Mesenchymal stem cell (in vitro differentiated cells and primary cell): Measurements from ENCODE around the gene G6PC3.

Experiments used
- DNase-seq: peaks from one replicate; pipeline ENCODE4 v3.0.0-alpha.2; 2013
- H2AFZ ChIP-seq: one replicate; pipeline ENCODE4 v1.6.1; 2013; ENCODE audit warnings: low read depth, mild to moderate bottlenecking, control low read depth, inconsistent platforms, low read length, moderate library complexity
- H2AK5ac ChIP-seq: 2 replicates; pipeline ENCODE4 v1.6.1; 2013; ENCODE audit warnings: low read length, moderate library complexity, mild to moderate bottlenecking, inconsistent platforms; ENCODE audit not compliant: severe bottlenecking
- H2BK120ac ChIP-seq: one replicate; pipeline ENCODE4 v1.6.1; 2013; ENCODE audit warnings: low read depth, mild to moderate bottlenecking, inconsistent platforms, low read length, moderate library complexity
- H2BK12ac ChIP-seq, 2 experiments: one replicate each; pipeline ENCODE4 v1.6.1; 2013; ENCODE audit warnings: inconsistent platforms in 2 of 2, low read length in 2 of 2, mild to moderate bottlenecking in 2 of 2, moderate library complexity in 2 of 2, control low read depth in 1 of 2
- H2BK15ac ChIP-seq: one replicate; pipeline ENCODE4 v1.6.1; 2013; ENCODE audit warnings: mild to moderate bottlenecking, low read depth, inconsistent platforms; ENCODE audit not compliant: poor library complexity, severe bottlenecking
- H2BK5ac ChIP-seq: 2 replicates; pipeline ENCODE4 v1.6.1; 2013; ENCODE audit warnings: low read depth, mild to moderate bottlenecking, low read length, control low read depth, inconsistent platforms; ENCODE audit not compliant: poor library complexity, severe bottlenecking
- H3K14ac ChIP-seq, 2 experiments: one replicate each; pipeline ENCODE4 v1.6.1; 2013; ENCODE audit warnings: inconsistent platforms in 2 of 2, low read length in 2 of 2, control low read depth in 1 of 2, mild to moderate bottlenecking in 1 of 2, moderate library complexity in 1 of 2
- H3K18ac ChIP-seq, 2 experiments: one replicate each; pipeline ENCODE4 v1.6.1; 2013; ENCODE audit warnings: inconsistent platforms in 2 of 2, low read length in 2 of 2, control low read depth in 1 of 2, low read depth in 1 of 2, mild to moderate bottlenecking in 1 of 2
- H3K23ac ChIP-seq, 2 experiments: one replicate each; pipeline ENCODE4 v1.6.1; 2013; ENCODE audit warnings: inconsistent platforms in 2 of 2, low read length in 2 of 2, mild to moderate bottlenecking in 2 of 2, moderate library complexity in 2 of 2, control low read depth in 1 of 2
- H3K27ac ChIP-seq: 2 replicates; pipeline ENCODE4 v1.5.1; 2013; ENCODE audit warnings: mild to moderate bottlenecking, moderate library complexity, low read length, control low read depth, inconsistent platforms; ENCODE audit not compliant: poor library complexity, severe bottlenecking
- H3K27me3 ChIP-seq, 2 experiments: 2 replicates each; pipeline versions ENCODE4 v1.6.1 to v1.7.0; 2013; ENCODE audit warnings: low read length in 2 of 2, mild to moderate bottlenecking in 2 of 2, moderate library complexity in 2 of 2, control low read depth in 1 of 2, inconsistent platforms in 1 of 2; ENCODE audit not compliant: control insufficient read depth in 1 of 2, insufficient read depth in 1 of 2
- H3K36me3 ChIP-seq, 2 experiments: 2 replicates each; pipeline versions ENCODE4 v1.6.1 to v1.7.0; 2013; ENCODE audit warnings: low read length in 2 of 2, control low read depth in 1 of 2, inconsistent platforms in 1 of 2, low read depth in 1 of 2, mild to moderate bottlenecking in 1 of 2; ENCODE audit not compliant: insufficient read depth in 2 of 2, control insufficient read depth in 1 of 2
- H3K4ac ChIP-seq, 2 experiments: one replicate each; pipeline ENCODE4 v1.6.1; 2013; ENCODE audit warnings: inconsistent platforms in 2 of 2, low read length in 2 of 2, mild to moderate bottlenecking in 2 of 2, moderate library complexity in 2 of 2, control low read depth in 1 of 2, low read depth in 1 of 2
- H3K4me1 ChIP-seq: 2 replicates; pipeline ENCODE4 v1.6.1; 2013; ENCODE audit warnings: low read depth, low read length, control low read depth; ENCODE audit not compliant: control insufficient read depth, insufficient read depth
- H3K4me2 ChIP-seq: 2 replicates; pipeline ENCODE4 v1.6.1; 2013; ENCODE audit warnings: low read length, mild to moderate bottlenecking, inconsistent platforms; ENCODE audit not compliant: poor library complexity, severe bottlenecking
- H3K4me3 ChIP-seq, 2 experiments: 2 replicates each; pipeline versions ENCODE4 v1.5.1 to v1.7.0; 2013; ENCODE audit warnings: low read length in 2 of 2, mild to moderate bottlenecking in 2 of 2, control low read depth in 1 of 2, low read depth in 1 of 2; ENCODE audit not compliant: insufficient read depth in 1 of 2
- H3K79me1 ChIP-seq: replicated peaks from 2 replicates; pipeline ENCODE4 v1.6.1; 2013; ENCODE audit warnings: mild to moderate bottlenecking, control low read depth, low read length, inconsistent platforms; ENCODE audit not compliant: poor library complexity, severe bottlenecking
- H3K9ac ChIP-seq: 2 replicates; pipeline ENCODE4 v1.7.0; 2013; ENCODE audit warnings: mild to moderate bottlenecking, low read length, moderate library complexity
- H3K9me3 ChIP-seq: 2 replicates; pipeline ENCODE4 v1.7.0; 2013; ENCODE audit warnings: mild to moderate bottlenecking, low read length; ENCODE audit not compliant: control insufficient read depth
- H4K8ac ChIP-seq: one replicate; pipeline ENCODE4 v1.6.1; 2013; ENCODE audit warnings: inconsistent platforms, mild to moderate bottlenecking, low read length, moderate library complexity
- H4K91ac ChIP-seq: one replicate; pipeline ENCODE4 v1.6.1; 2013; ENCODE audit warnings: mild to moderate bottlenecking, low read length, inconsistent platforms
- WGBS: methylation state at CpG from one replicate; pipeline ENCODE4 v1.1.7; 2013; ENCODE audit warnings: mixed read lengths; 5-methylcytosine and 5-hydroxymethylcytosine counted together

Gene G6PC3

DNA sequence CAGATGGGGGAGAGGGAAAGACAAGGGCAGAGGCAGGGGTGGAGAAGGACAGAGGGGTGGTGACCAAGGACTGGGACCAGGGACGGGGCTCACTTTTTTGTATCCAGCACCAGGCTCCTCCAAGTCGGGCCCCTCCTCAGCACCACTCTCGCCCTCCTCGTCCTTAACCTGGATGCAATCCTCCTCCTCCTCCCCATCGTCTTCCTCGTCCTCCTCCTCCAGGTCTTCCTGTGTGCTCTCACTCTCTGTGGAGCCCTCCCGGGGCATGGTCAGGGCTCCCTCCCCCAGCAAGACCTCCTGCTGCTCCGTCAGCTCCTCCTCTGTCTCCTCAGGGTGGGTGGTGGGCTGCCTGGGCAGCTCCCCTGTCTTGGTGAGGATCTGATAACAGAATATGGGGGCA, 16.8 kb downstream of the G6PC3 start:
- no peaks in the 10 kb centered on the region for H3K9me3 ChIP-seq
- H2AFZ ChIP-seq = no peak overlapping the region
- H3K14ac ChIP-seq = peak overlapping the region in 1 of 2 experiments; percentile 85
- 10% methylated on average over 6 of the region's 8 CpGs for WGBS
- no peak overlapping the region for H3K27ac ChIP-seq
- H3K18ac ChIP-seq = peak overlapping the region; percentile 44 to 60
- peak overlapping the region; percentile 79 for H4K91ac ChIP-seq
- peak overlapping the region in 1 of 2 experiments; percentile 23 for H3K23ac ChIP-seq
- peak overlapping the region in 1 of 2 experiments; percentile 69 for H3K4ac ChIP-seq
- peak overlapping the region; percentile 29 for H2AK5ac ChIP-seq
- no peak overlapping the region for H2BK5ac ChIP-seq
- H3K9ac ChIP-seq = peak overlapping the region; percentile 81
- no peaks in the 10 kb centered on the region for H3K27me3 ChIP-seq
- peaks cover 26% of the 10 kb centered on the region for H3K4me1 ChIP-seq
- no peak overlapping the region for H2BK120ac ChIP-seq
- no peak overlapping the region for H4K8ac ChIP-seq
- H2BK15ac ChIP-seq = no peak overlapping the region
- peak overlapping the region; percentile 3 for H3K4me2 ChIP-seq
- H2BK12ac ChIP-seq = peak overlapping the region; percentile 27 to 75
- H3K36me3 ChIP-seq = peaks cover 47 to 77% of the 10 kb centered on the region in 2 experiments
- no peaks in the 10 kb centered on the region for H3K79me1 ChIP-seq
- H3K4me3 ChIP-seq = peak overlapping the region in 1 of 2 experiments; percentile 46
- no peak for DNase-seq

DNA sequence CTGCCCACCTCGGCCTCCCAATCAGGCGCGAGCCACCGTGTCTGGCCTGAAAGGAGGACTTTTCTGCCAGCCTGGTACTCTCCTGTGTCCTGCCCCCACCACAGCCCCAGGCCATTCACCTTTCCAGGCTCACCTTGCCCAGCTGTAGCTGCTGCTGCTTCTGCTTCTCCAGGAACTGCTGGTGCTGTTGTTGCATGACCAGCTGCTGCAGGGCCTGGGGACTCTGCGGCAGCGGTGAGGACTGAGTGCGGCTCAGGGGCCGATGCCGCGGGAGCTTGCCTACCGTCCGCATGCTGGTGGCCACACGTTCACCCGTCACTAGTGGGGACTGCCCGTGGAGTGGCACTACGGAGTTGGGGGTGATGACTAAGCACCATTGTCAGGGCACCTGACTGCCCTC, 17.7 kb downstream of the G6PC3 start:
- Histone ChIP-seq H2AK5ac (peak overlapping the region; percentile 16), H2AFZ (peak overlapping the region; percentile 60), H3K23ac (no peak overlapping the region), H3K4me3 (no peak overlapping the region), H3K27ac (no peak overlapping the region), H3K79me1 (no peaks in the 10 kb centered on the region), H3K4ac (no peak overlapping the region), H4K91ac (no peak overlapping the region), H2BK120ac (no peak overlapping the region), H3K14ac (no peak overlapping the region), H3K4me2 (no peak overlapping the region), H2BK5ac (no peak overlapping the region), H3K4me1 (peaks cover 26% of the 10 kb centered on the region), H4K8ac (no peak overlapping the region), H3K27me3 (no peaks in the 10 kb centered on the region), H3K9me3 (no peaks in the 10 kb centered on the region), H2BK15ac (no peak overlapping the region), H3K36me3 (peaks cover 47 to 75% of the 10 kb centered on the region in 2 experiments), H2BK12ac (peak overlapping the region; percentile 20 to 54), H3K18ac (no peak overlapping the region), H3K9ac (no peak overlapping the region)
- DNase-seq = no peak
- 97% methylated on average over 16 of the region's 16 CpGs for WGBS

DNA sequence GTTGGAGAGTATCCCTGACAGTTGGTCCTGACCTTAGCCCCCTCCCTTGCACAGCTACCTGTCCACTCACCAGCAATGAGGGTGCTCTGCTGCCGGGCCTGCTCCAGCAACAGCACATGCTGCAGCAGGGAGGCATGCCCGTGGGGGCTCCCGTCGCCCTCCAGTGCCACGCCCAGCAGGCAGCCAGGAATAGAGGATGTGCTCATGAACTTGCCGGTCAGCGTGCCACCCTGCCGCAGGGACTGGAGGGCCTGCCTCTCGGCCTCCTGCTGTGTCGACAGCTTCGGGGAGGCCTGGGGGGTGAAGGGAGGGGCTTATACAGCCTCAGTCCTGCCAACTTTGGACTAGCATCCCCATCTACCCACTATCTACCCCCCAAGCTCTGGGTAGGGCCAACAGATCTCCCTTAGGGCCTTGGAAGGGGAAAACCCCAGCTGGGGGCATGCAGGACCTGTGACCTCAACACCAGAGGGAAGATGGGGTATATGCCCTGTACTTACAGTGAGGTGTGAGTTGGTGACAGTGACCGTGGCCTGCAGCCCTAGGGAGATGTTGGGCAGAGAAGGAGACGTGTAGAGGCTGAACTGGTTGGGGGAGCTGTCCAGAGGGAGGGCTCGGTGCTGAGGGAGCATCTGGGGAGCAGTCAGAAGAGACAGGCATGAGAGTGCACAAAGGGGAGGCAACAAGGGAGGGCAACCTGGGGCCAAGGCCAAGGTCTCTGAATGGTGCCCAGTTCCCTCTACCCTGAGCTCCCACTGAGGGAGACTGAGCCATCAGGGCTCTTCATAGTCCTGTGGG, 20.9 kb downstream of the G6PC3 start:
- no peak for DNase-seq
- no peak overlapping the region for H3K4ac ChIP-seq
- H2BK120ac ChIP-seq = no peak overlapping the region
- peak overlapping the region in 1 of 2 experiments; percentile 43 for H2BK12ac ChIP-seq
- no peak overlapping the region for H2BK15ac ChIP-seq
- no peak overlapping the region for H2AK5ac ChIP-seq
- H3K18ac ChIP-seq = no peak overlapping the region
- H3K36me3 ChIP-seq = peaks cover 32 to 51% of the 10 kb centered on the region in 2 experiments
- H3K9ac ChIP-seq = no peak overlapping the region
- no peak overlapping the region for H2AFZ ChIP-seq
- WGBS = 96% methylated on average over 9 of the region's 14 CpGs
- no peak overlapping the region for H3K27ac ChIP-seq
- H4K8ac ChIP-seq = no peak overlapping the region
- no peak overlapping the region for H2BK5ac ChIP-seq
- no peak overlapping the region for H3K4me3 ChIP-seq
- no peaks in the 10 kb centered on the region for H3K27me3 ChIP-seq
- no peak overlapping the region for H3K23ac ChIP-seq
- H3K14ac ChIP-seq = no peak overlapping the region
- H3K4me1 ChIP-seq = peaks cover 35% of the 10 kb centered on the region
- H3K4me2 ChIP-seq = no peak overlapping the region
- H4K91ac ChIP-seq = peak overlapping the region; percentile 64
- H3K79me1 ChIP-seq = peaks cover 2% of the 10 kb centered on the region
- H3K9me3 ChIP-seq = no peaks in the 10 kb centered on the region

DNA sequence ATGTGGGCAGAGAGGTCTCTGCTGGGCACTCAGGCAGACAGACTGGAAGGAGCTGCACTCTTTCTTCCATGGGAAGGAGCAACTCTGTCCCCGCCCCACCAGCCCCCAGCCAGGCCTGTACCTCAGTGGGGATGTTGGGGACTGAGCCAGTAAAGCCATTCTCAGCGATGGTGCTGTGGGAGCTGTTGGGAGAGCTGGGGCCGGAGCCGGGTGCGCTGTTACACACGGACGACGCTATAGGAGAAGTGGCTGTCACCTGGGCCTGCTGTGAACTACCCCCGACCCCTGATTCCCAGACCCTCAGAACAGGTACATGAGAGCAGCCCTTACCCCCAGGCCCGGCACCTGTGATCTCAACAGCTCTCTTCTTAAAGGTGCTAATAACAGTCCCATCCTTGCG, 21.5 kb downstream of the G6PC3 start:
- Histone ChIP-seq H3K4me1 (peaks cover 35% of the 10 kb centered on the region), H2AK5ac (no peak overlapping the region), H3K27me3 (no peaks in the 10 kb centered on the region), H4K91ac (no peak overlapping the region), H2BK5ac (no peak overlapping the region), H4K8ac (no peak overlapping the region), H2BK15ac (no peak overlapping the region), H3K4me2 (no peak overlapping the region), H3K79me1 (peaks cover 2% of the 10 kb centered on the region), H2AFZ (no peak overlapping the region), H3K4me3 (no peak overlapping the region), H3K18ac (no peak overlapping the region), H2BK12ac (no peak overlapping the region), H3K4ac (no peak overlapping the region), H3K27ac (no peak overlapping the region), H3K36me3 (peaks cover 32 to 50% of the 10 kb centered on the region in 2 experiments), H3K23ac (no peak overlapping the region), H3K9me3 (no peaks in the 10 kb centered on the region), H3K14ac (no peak overlapping the region), H2BK120ac (no peak overlapping the region), H3K9ac (no peak overlapping the region)
- WGBS = 95% methylated on average over 11 of the region's 11 CpGs
- DNase-seq = no peak
